CD14-positive monocyte (primary cell): Measurements from ENCODE around the gene TNFRSF6B. TPM values are rescaled to one million over a fixed set of nuclear protein-coding genes. Genes with fewer than 3 reads are reported as not detected.

Source experiments
- DNase-seq, 3 donors: peaks; one replicate each; pipeline ENCODE4 v3.0.0-alpha.2; 2011 to 2022
- H2AFZ ChIP-seq: 2 replicates; pipeline ENCODE4 v1.6.0; 2012; ENCODE audit warnings: mild to moderate bottlenecking, low read depth, low read length, inconsistent platforms; ENCODE audit not compliant: insufficient read depth, poor library complexity, severe bottlenecking
- H3K27ac ChIP-seq, 2 donors: 1 replicate in 1 of 2; 2 replicates in 1 of 2; pipeline ENCODE4 v1.5.1; 2012 to 2013; ENCODE audit warnings: low read length in 2 of 2, control low read depth in 1 of 2, inconsistent platforms in 1 of 2, low read depth in 1 of 2, mild to moderate bottlenecking in 1 of 2
- H3K27me3 ChIP-seq, 2 donors: one replicate each; pipeline versions ENCODE4 v1.6.0 to v1.6.1; 2011 to 2013; ENCODE audit warnings: low read length in 2 of 2; ENCODE audit not compliant: control insufficient read depth in 2 of 2, insufficient read depth in 2 of 2
- H3K36me3 ChIP-seq, 2 donors: replicated peaks in 1 of 2; 1 replicate in 1 of 2; 2 replicates in 1 of 2; pipeline versions ENCODE4 v1.5.1 to v1.6.1; 2012 to 2013; ENCODE audit warnings: low read length in 2 of 2, control low read depth in 1 of 2, inconsistent platforms in 1 of 2, mild to moderate bottlenecking in 1 of 2; ENCODE audit not compliant: insufficient read depth in 2 of 2, control insufficient read depth in 1 of 2
- H3K4me1 ChIP-seq, 2 donors: 1 replicate in 1 of 2; 2 replicates in 1 of 2; pipeline versions ENCODE4 v1.5.1 to v1.6.1; 2012 to 2013; ENCODE audit warnings: low read length in 2 of 2, control low read depth in 1 of 2, inconsistent platforms in 1 of 2, mild to moderate bottlenecking in 1 of 2, moderate library complexity in 1 of 2; ENCODE audit not compliant: insufficient read depth in 2 of 2, control insufficient read depth in 1 of 2
- H3K4me2 ChIP-seq: replicated peaks from 2 replicates; pipeline ENCODE3; 2012; ENCODE audit warnings: low read length, moderate library complexity, mild to moderate bottlenecking; ENCODE audit not compliant: poor library complexity, severe bottlenecking; ENCODE audit errors: extremely low read depth
- H3K4me3 ChIP-seq, 3 experiments: fragments of 200-600 bp in 1 of 3; sonication (generic) in 1 of 3; replicated peaks in 1 of 3; 1 replicate in 2 of 3; 2 replicates in 1 of 3; pipeline ENCODE4 v1.5.1; 2011 to 2013; ENCODE audit warnings: low read length in 3 of 3, mild to moderate bottlenecking in 3 of 3, control low read depth in 2 of 3, low read depth in 2 of 3, inconsistent platforms in 1 of 3, moderate library complexity in 1 of 3
- H3K79me2 ChIP-seq: 2 replicates; pipeline ENCODE4 v1.6.0; 2012; ENCODE audit warnings: mild to moderate bottlenecking, control low read depth, inconsistent platforms, low read length, moderate library complexity; ENCODE audit not compliant: insufficient read depth
- H3K9ac ChIP-seq: 2 replicates; pipeline ENCODE4 v1.6.0; 2017; ENCODE audit warnings: low read length, mild to moderate bottlenecking; ENCODE audit not compliant: insufficient read depth, poor library complexity, severe bottlenecking
- H3K9me3 ChIP-seq, 2 donors: replicated peaks in 1 of 2; 1 replicate in 1 of 2; 2 replicates in 1 of 2; pipeline versions ENCODE4 v1.5.1 to v1.6.1; 2012 to 2013; ENCODE audit warnings: low read length in 2 of 2, control low read depth in 1 of 2; ENCODE audit not compliant: control insufficient read depth in 1 of 2, insufficient read depth in 1 of 2
- H4K20me1 ChIP-seq: 2 replicates; pipeline ENCODE4 v1.6.0; 2012; ENCODE audit warnings: mild to moderate bottlenecking, low read length, control low read depth, moderate library complexity; ENCODE audit not compliant: insufficient read depth
- H3K27ac Mint-ChIP-seq, 7 donors: one replicate each; pipeline ENCODE4 v1.8.0; 2020; ENCODE audit warnings: mild to moderate bottlenecking in 7 of 7, mixed read lengths in 7 of 7, moderate library complexity in 6 of 7, inconsistent platforms in 2 of 7
- H3K27me3 Mint-ChIP-seq, 3 donors: one replicate each; pipeline ENCODE4 v1.8.0; 2021 to 2022; ENCODE audit warnings: low read depth in 3 of 3, mild to moderate bottlenecking in 3 of 3, mixed read lengths in 3 of 3, moderate library complexity in 3 of 3, inconsistent platforms in 1 of 3
- H3K36me3 Mint-ChIP-seq, 2 donors: one replicate each; pipeline ENCODE4 v1.8.0; 2020; ENCODE audit warnings: mixed read lengths in 2 of 2, inconsistent platforms in 1 of 2, mild to moderate bottlenecking in 1 of 2
- H3K4me1 Mint-ChIP-seq: one replicate; pipeline ENCODE4 v1.8.0; 2020; ENCODE audit warnings: mild to moderate bottlenecking, mixed read lengths
- H3K4me3 Mint-ChIP-seq, 2 donors: one replicate each; pipeline ENCODE4 v1.8.0; 2020; ENCODE audit warnings: mild to moderate bottlenecking in 2 of 2, mixed read lengths in 2 of 2, moderate library complexity in 1 of 2
- H3K9me3 Mint-ChIP-seq, 7 donors: one replicate each; pipeline ENCODE4 v1.8.0; 2020 to 2022; ENCODE audit warnings: mixed read lengths in 7 of 7, mild to moderate bottlenecking in 6 of 7, moderate library complexity in 6 of 7, inconsistent platforms in 2 of 7
- CTCF ChIP-seq: fragments of 200-600 bp; IDR thresholded peaks from one replicate; pipeline ENCODE4 v1.8.0; 2022; ENCODE audit warnings: antibody characterized with exemption, mild to moderate bottlenecking
- WGBS: methylation state at CpG from one replicate; pipeline ENCODE4 v1.1.5; 2013; ENCODE audit warnings: missing lambda C conversion rate; ENCODE audit not compliant: insufficient coverage; 5-methylcytosine and 5-hydroxymethylcytosine counted together
- intact Hi-C, 2 donors: fragments of 100-400 bp; cut with micrococcal nuclease; formaldehyde crosslinking; loops; one replicate each; pipeline versions ENCODE4 v1.15.0 to v1.15.1; 2023
- polyA plus RNA-seq, 3 donors: library from polyadenylated mRNA; depleted of rRNA in 1 of 3; unstranded in 2 of 3; stranded (reverse) in 1 of 3; fragments of 300-500 nt in 2 of 3; fragments of >200 nt in 1 of 3; fragmentation: Illumina TruSeq in 2 of 3; gene quantifications; 1 replicate in 2 of 3; 2 replicates in 1 of 3; pipeline ENCODE4 v1.2.3, GENCODE V29; 2012 to 2021
- small RNA-seq: library from RNA; depleted of rRNA; stranded (forward); fragments of <200 nt; gene quantifications from one replicate; pipeline ENCODE3, GENCODE V24; 2012; ENCODE audit warnings: low read depth; ENCODE audit not compliant: insufficient read length

The TNFRSF6B gene
- polyA plus RNA-seq, 3 donors = 6.5 TPM; not detected in 2

- Histone ChIP-seq H3K4me2 (no peak overlapping the region), H2AFZ (no peak overlapping the region), H3K4me3 (no peak overlapping the region), H3K27ac (no peak overlapping the region), H3K79me2 (no peaks in the 10 kb centered on the region), H3K9me3 (no peaks in the 10 kb centered on the region), H4K20me1 (no peaks in the 10 kb centered on the region), H3K9ac (no peak overlapping the region), H3K4me1 (no peaks in the 10 kb centered on the region), H3K36me3 (peaks cover 0 to 9% of the 10 kb centered on the region in 2 donors), H3K27me3 (no peaks in the 10 kb centered on the region)
- WGBS = 83% methylated on average over 9 of the region's 13 CpGs
- Mint-ChIP-seq H3K4me3 (no peak overlapping the region), H3K27me3 (peaks cover 2 to 4% (median 3%) of the 10 kb centered on the region in 3 donors), H3K27ac (no peak overlapping the region), H3K4me1 (no peaks in the 10 kb centered on the region), H3K36me3 (peaks cover 2 to 8% of the 10 kb centered on the region in 2 donors), H3K9me3 (no peaks in the 10 kb centered on the region)
- intact Hi-C loops = no loop called here
- TF ChIP-seq CTCF = no peak
- DNase-seq = no peak
These were observed 51.2 kb downstream of the TNFRSF6B start for GRCh38 chr20:63747622-63748069.

Small RNA genes within 50 kb of the gene (small RNA-seq; reads per million reads assigned to genes)
- gene LIME1 (not detected), gene TNFRSF6B (not detected)

Other genes starting within 250 kb of the TNFRSF6B start
- gene KCNQ2, start 224.0 kb upstream of the TNFRSF6B start, polyA plus RNA-seq = not detected
- under 1 TPM in 1 of 3 donors, not detected in 2; 0.08 TPM for gene EEF1A2, start 197.6 kb upstream of the TNFRSF6B start, polyA plus RNA-seq
- gene PPDPF, start 175.9 kb upstream of the TNFRSF6B start, polyA plus RNA-seq = 10 to 100 TPM; 13.4 to 39.9 (median 26.1) TPM
- gene PTK6, start 159.3 kb upstream of the TNFRSF6B start, polyA plus RNA-seq = 1 to 10 TPM in 2 of 3 donors, under 1 TPM in 1; 0.66 to 4.1 (median 1.5) TPM
- not detected for gene SRMS, start 148.9 kb upstream of the TNFRSF6B start, polyA plus RNA-seq
- gene FNDC11, start 142.5 kb upstream of the TNFRSF6B start, polyA plus RNA-seq = under 1 TPM in 1 of 3 donors, not detected in 2; 0.23 TPM
- 10 to 100 TPM in 1 of 3 donors, 1 to 10 TPM in 2; 3.0 to 15.5 (median 3.3) TPM for gene HELZ2, start 122.4 kb upstream of the TNFRSF6B start, polyA plus RNA-seq
- gene GMEB2, start 69.6 kb upstream of the TNFRSF6B start, polyA plus RNA-seq = 10 to 100 TPM in 1 of 3 donors, 1 to 10 TPM in 2; 2.7 to 11.7 (median 3.8) TPM
- 1 to 10 TPM in 1 of 3 donors, under 1 TPM in 2; 0.10 to 8.1 (median 0.15) TPM for gene STMN3, start 43.2 kb upstream of the TNFRSF6B start, polyA plus RNA-seq
- 10 to 100 TPM in 1 of 3 donors, 1 to 10 TPM in 2; 1.0 to 15.5 (median 4.8) TPM for gene RTEL1, start 38.3 kb upstream of the TNFRSF6B start, polyA plus RNA-seq
- 10 to 100 TPM; 18.2 to 31.1 (median 20.7) TPM for gene ARFRP1, start 11.3 kb downstream of the TNFRSF6B start, polyA plus RNA-seq
- gene ZGPAT, start 11.4 kb downstream of the TNFRSF6B start, polyA plus RNA-seq = 10 to 100 TPM; 24.2 to 58.6 (median 28.3) TPM
- gene LIME1, start 40.0 kb downstream of the TNFRSF6B start, polyA plus RNA-seq = 1 to 10 TPM in 1 of 3 donors, under 1 TPM in 2; 0.39 to 8.8 (median 0.62) TPM
- gene SLC2A4RG, start 43.1 kb downstream of the TNFRSF6B start, polyA plus RNA-seq = 10 to 100 TPM in 1 of 3 donors, 1 to 10 TPM in 1, under 1 TPM in 1; 0.46 to 21.0 (median 1.5) TPM
- 1 to 10 TPM in 1 of 3 donors, under 1 TPM in 2; 0.07 to 2.3 (median 0.37) TPM for gene ZBTB46, start 134.6 kb downstream of the TNFRSF6B start, polyA plus RNA-seq
- gene ABHD16B, start 164.8 kb downstream of the TNFRSF6B start, polyA plus RNA-seq = not detected
- gene TPD52L2, start 168.6 kb downstream of the TNFRSF6B start, polyA plus RNA-seq = 100 to 1,000 TPM; 137 to 167 (median 144) TPM
- gene DNAJC5, start 198.5 kb downstream of the TNFRSF6B start, polyA plus RNA-seq = 10 to 100 TPM in 1 of 3 donors, 1 to 10 TPM in 2; 5.9 to 44.4 (median 7.4) TPM